HG03520 (cell line): ENCODE data around the gene LARGE1.

Experiments used
- ATAC-seq: cut with Tn5 transposase; IDR thresholded peaks from one replicate; pipeline ENCODE4 v1.9.1; 2021; ENCODE audit warnings: mild to moderate bottlenecking, moderate library complexity; ENCODE audit not compliant: unreplicated experiment

The LARGE1 gene

DNA sequence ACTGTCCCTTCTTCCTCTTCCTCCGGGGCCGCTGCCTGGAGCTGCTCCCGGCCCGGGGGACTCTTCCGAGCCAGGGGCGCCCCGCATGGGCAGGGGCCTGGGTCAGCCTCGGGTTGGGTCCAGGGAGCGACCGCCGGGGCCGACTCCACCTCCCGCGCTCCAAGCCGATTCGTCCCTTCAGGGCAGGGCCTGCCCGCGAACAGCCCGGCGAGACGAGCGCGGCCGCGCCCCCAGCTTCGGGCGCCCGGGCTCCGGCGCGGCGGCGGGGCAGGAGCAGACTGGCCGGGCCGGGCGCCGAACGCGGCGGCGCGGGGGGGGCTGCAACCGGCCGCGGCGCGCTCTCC lies at the start of gene LARGE1:
Gene LARGE1 (minus strand): TSS at position 280 of the 344 bp plus-strand sequence.
- peak; percentile 18 for ATAC-seq

GRCh38 chr22:33969045-33969444 lies 48.8 kb upstream of the LARGE1 start:
- ATAC-seq: no peak

- ATAC-seq: no peak
Observed at GRCh38 chr22:33964121-33964520, 43.8 kb upstream of the LARGE1 start.

DNA sequence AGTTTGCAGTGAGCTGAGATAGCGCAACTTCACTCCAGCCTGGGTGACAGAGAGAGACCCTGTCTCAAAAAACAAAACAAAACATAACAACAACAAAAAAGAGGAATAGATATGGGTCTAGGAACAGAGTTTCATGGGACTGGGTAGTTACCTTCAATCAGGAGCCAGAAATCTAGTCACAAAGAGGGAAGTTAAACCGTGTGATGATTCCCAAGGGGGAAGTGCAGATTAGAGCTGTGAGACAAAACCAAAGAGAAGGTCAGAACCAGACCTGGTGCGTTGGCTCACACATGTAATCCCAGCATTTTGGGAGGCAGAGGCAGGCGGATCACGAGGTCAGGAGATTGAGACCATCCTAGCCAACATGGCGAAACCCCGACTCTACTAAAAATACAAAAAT lies 42.1 kb upstream of the LARGE1 start:
- ATAC-seq: no peak

GRCh38 chr22:33958741-33959140 lies 38.5 kb upstream of the LARGE1 start:
- no peak for ATAC-seq

DNA sequence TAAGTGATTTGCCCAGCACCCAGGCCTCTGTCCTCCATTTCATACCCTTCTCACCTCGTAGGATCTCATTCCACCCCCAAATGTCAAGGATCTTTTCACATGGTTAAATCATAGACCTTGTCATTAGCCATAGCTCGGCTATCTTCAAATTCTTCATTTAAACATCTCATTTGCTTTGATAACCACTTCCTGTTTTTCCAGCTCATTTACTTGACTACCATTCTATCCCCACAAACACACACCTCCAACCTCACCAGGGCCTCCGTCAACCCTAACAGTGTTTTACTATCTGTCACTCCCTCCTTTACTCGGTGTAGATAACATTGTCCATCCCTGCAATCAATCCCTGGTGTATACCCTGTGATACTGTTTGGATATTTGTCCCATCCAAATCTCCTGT lies 36.8 kb upstream of the LARGE1 start:
- no peak for ATAC-seq

GRCh38 chr22:33952776-33953175 lies 32.5 kb upstream of the LARGE1 start:
- no peak for ATAC-seq

DNA sequence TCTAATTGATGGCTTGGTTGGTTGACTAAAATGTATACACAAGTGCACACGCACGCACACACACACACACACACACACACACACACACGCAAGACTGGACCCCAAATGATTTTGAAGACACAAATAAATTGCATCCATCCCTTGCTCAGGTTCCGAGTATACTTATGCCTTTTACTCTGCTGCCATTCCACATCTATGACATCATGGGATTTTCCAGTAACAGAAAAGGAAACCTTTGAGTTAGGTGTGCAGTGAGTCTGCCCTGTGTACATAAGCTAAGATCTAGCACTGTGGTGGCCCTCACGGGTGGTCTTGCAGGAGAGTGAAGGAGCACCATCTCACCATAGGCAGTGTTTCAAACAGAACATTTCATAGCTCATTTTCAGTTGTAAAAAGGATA lies 20.5 kb upstream of the LARGE1 start:
- ATAC-seq: no peak

GRCh38 chr22:33932997-33933396 lies 12.7 kb upstream of the LARGE1 start:
- no peak for ATAC-seq

- ATAC-seq: no peak
Observed at GRCh38 chr22:33931406-33931805, 11.1 kb upstream of the LARGE1 start.

GRCh38 chr22:33927752-33928151 lies 7.5 kb upstream of the LARGE1 start:
- no peak for ATAC-seq

DNA sequence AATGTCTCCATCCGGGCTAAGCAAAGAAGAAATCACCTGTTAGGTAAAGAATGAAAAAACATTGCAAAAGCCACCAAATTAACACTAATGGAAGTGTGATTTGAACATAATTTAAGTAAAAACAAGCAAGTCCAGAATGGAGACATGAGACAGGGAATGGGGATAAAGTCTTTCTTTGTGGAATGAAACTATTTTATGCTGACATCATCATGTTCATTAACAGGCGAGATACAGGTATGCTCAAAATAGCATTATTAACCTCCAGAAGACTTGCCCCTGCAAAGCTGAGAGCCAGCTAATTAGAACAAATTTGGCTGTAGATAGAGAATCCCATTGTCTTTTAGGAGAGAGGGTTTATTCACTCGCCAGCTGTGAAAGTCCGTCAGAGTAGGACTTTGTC lies 4.9 kb upstream of the LARGE1 start:
- ATAC-seq: no peak

GRCh38 chr22:33923660-33924246 lies 3.5 kb upstream of the LARGE1 start:
- no peak for ATAC-seq

DNA sequence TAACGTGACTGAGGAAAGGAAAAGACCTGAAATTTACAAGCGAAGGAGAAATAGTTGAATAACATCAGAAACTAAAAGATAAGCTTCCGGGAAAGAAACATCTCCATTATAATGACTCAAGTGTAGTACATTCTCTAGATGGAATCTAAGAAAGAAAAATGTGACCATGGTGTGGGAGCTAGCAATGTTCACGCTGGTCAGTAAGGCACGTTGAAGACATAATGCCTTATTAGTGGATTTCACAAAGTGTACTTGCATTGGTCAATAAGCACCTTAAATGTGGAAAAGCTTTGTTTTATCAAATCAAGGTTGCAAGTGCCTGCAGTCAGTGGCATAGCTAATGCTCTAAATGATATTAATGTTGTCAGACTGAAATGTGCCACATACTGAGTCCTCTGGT lies 2.8 kb upstream of the LARGE1 start:
- no peak for ATAC-seq

GRCh38 chr22:33922349-33922681 lies 2.0 kb upstream of the LARGE1 start:
- no peak for ATAC-seq

- no peak for ATAC-seq
Observed at GRCh38 chr22:33921525-33922348, 1.5 kb upstream of the LARGE1 start.

DNA sequence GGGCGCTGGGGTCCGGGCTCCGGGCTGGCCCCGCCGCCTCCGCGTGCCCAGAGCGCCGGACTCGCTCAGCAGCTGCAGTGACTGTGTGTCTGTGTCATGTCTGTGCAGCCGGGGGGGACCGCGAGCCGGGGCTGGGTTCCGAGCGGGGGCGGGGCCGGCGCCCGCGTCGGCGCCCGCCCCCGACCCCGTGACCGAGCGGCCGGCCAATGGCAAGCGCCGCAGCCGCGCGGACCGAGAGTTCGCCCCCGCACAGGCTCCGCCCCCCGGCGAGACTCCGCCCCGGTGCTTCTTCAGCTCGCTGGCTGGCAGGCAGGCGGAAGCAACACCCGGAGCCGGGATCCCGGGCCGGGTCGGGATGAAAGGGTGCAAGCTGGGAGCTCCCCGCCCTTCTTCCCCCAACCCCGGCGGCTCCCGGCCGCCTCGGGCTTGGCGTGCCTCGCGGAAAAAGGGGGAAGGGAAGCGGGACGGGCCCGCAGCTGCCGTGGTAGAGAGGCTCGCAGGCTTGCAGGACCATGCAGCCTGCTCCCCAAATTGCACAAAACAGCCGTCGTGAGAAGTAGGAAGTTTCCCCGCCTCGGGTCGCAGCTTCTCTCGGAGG lies 750 bp upstream of the LARGE1 start:
- ATAC-seq: peak; percentile 60

GRCh38 chr22:33919391-33920196 lies 682 bp downstream of the LARGE1 start:
- ATAC-seq: no peak

DNA sequence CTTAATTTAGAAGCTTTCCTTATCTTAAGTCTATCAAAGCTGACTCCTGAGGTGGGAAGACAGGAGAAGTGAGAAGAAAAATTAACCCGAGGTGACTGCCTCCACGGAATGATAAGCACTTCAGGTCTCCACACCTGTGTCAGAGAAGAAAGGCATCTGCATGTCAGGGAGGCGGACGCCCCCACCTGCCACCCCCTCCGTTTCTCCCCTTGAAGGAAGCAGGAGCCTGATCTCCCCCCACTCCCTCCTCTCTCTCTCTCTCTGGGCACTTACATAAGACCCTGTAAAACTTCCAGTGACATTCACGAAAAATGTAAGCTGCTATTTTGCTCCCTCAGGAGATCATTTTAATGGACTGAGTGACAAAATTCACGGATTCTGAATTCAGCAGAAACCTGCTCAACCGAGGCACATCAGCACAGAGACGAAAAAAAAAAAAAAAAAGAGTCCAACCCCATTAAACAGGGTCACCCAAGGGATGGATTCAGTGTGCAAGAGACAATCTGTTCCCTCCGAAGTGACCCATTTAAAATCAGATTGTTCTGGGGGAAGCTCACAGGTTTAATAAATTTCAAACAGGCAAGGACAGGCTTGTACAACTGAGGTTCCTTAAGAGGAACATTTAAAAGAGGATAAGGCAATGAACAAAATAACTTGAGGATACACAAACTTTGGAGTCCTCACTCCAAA lies 1.5 kb downstream of the LARGE1 start:
- no peak for ATAC-seq

- no peak for ATAC-seq
Observed at GRCh38 chr22:33917744-33918406, 2.4 kb downstream of the LARGE1 start.

DNA sequence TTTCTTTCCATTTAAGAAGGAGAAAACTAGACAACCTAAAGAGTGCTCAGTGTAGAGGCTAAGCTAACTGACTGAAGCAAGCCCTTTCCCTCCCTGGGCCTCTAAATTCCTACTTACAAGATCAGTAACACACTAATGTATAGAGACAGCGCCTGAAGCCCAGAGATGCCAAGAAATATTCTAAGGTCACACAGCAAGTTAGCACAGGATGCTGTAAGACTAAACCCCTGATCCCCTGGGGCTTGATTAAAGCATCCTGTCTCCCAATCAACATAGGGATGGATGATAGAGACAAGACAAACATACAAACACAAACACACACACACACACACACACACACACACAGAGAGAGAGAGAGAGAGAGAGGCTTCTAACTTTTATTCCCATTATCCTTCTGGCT lies 5.6 kb downstream of the LARGE1 start:
- ATAC-seq: no peak
